GM04503 (cell line): ENCODE data around the gene METTL17.
"Not testable (repeated sequence)": the region's sequence is repeated elsewhere in the genome, so short reads cannot be mapped to it uniquely, and the experiment has no call there.

Source experiments
- DNase-seq: peaks from one replicate; pipeline ENCODE4 v3.0.0-alpha.2; 2012; ENCODE audit warnings: low read depth

The METTL17 gene

DNA sequence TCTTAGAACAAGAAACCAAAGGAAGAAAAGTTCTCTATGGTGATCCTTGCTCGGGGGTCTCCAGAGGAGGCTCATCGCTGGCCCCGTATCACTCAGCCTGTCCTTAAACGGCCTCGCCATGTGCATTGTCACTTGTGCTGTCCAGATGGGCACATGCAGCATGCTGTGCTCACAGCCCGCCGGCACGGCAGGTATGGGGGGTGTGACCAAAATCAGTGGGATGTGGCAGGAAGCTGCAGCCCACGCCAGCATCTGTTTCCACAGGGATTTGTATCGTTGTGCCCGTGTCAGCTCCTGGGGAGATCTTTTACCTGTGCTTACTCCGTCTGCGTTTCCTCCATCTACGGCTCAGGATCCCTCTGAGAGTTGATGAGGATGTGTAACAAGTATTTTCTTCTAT, 6.7 kb downstream of the METTL17 start:
- no peak for DNase-seq

DNA sequence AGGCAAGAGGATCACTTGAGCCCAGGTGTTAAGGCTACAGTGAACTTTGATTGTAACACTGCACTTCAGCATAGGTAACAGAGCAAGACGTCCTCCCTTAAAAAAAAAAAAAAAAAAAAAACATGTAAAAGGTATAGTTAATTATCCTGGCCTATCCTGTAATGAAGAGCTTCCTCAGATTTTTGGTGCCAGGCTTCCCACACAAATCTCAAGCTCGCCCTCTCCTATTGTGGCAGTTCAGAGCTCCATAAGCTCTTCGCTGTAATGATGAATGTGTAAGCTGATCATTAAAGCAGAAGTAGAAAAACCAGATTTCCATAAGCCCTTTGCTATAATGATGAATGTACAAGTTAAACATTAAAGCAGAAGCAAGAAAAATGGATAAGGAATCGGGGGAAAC, 7.3 kb downstream of the METTL17 start:
- DNase-seq = no peak

GRCh38 chr14:20997564-20997963, 7.8 kb downstream of the METTL17 start:
- no peak for DNase-seq

- DNase-seq = no peak
These were observed 8.4 kb downstream of the METTL17 start for GRCh38 chr14:20998139-20998538.

- peak; percentile 60 for DNase-seq
These were observed 9.0 kb downstream of the METTL17 start, which contains the start of gene SLC39A2 for GRCh38 chr14:20998674-20999366. Gene SLC39A2, plus strand, starts transcription at chr14:20999293. Its CDS starts 154 bp downstream, at chr14:20999447.

DNA sequence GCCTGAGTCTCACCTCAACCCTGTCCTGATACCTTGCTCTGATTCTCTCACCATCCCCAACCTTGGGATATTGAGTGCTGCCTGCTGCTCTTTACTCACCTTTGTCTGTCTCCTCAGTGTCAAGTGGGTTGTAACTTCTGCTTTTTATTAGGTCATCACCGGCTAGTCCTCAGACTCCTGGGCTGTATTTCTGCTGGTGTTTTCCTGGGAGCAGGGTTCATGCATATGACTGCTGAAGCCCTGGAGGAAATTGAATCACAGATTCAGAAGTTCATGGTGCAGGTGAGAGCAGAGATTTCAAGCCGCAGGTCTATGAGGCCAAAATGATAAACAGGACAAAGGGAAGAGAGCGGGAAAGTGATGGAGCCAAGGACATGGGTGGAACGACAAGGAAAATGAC, 9.8 kb downstream of the METTL17 start:
- DNase-seq = no peak

- no peak for DNase-seq
These were observed 11.4 kb downstream of the METTL17 start for GRCh38 chr14:21001218-21001617.

- no peak for DNase-seq
These were observed 14.1 kb downstream of the METTL17 start for GRCh38 chr14:21003788-21004346.

DNA sequence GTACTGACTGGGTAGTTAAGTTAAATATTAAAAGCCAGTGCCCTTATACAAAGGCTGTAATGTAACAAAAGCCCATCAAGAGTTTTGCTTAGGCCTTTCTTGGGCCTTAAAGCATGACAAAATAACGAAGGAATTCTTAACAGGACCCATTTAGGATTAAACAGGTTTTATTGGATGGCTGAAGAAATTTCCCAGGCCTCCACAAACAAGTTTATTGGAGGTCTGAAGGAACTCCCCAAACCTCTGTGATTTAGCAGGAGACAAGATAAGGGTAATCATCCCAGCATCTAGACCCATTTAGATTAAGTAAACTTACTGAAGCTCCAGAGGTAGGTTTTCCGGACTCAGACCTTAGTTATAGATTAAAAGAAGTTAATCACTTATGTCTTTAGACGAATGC, 19.9 kb downstream of the METTL17 start:
- not testable (repeated sequence) for DNase-seq

DNA sequence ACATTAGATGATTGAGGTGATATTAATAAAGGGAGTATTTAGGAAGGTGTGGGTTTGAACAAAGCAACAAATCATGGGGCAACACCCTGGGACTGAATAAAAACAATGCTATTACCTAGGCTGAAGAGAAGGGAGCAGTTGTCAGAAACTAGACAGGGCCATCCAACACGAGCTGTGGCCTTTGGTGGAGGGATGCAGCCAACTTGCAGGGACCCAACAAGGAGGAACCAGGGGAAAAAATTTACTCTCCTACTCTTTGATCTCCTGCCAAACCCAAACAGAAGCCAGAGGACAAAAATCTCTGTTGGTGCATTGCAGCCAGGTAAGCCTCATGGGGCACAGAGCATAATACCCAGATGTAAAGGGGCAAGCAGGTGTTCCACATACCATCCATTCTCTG, 21.4 kb downstream of the METTL17 start:
- no peak for DNase-seq

GRCh38 chr14:21014761-21015190, 25.0 kb downstream of the METTL17 start:
- no peak for DNase-seq

DNA sequence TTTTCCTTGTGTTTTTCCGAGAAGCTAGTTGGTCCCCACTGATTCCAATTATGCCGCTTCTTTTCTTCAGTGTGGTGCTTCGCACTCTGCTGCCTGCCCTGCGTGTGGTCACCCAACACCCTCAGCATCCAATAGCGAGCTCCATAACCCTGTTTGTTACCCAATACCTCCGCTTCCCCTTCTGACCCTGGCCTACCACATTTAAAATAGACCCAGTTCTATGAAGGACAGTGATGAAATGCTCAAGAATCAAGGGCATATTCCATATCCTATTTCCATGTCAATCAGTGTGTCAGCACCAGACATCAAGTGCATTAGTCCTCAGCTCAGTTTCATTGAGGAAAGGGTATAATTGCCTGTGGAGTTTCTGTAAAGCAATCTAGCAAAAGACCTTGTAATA, 25.5 kb downstream of the METTL17 start:
- no peak for DNase-seq

DNA sequence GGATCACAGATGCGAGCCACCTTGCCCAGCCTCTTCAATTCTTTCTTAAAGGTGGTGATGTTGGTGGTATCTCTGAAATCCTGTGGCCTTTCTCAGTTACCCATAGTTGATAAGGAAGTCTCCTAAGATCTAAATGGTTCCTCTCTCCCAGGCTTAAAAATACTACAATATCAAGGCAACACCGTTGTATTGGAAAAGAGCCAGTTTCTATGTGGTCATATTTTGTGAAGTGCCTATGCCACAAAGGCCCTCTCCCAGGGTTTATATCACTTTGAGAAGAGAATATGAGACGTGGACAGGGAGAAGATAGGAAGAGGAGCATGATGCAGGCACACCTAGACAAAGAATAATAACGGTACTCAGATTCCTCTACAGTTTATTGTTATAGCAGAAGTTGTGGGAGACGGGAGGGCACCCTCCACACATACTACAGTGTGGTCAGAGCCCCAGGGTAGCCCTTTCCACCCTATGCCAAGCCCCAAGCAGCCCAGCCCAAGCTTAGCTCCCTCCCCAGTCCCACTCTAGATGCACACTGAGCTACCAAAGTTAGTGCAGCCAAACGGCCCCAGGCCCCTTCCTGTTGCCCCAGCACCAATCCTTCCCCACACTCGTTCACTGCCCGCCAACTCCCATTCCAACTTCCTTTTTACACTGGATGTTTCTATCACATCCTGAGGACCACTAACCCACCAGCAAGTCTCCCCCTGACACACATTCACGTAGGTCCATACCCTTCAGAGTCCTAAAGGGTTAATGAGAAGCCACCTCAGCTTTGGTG, 26.8 kb downstream of the METTL17 start:
- DNase-seq = no peak

DNA sequence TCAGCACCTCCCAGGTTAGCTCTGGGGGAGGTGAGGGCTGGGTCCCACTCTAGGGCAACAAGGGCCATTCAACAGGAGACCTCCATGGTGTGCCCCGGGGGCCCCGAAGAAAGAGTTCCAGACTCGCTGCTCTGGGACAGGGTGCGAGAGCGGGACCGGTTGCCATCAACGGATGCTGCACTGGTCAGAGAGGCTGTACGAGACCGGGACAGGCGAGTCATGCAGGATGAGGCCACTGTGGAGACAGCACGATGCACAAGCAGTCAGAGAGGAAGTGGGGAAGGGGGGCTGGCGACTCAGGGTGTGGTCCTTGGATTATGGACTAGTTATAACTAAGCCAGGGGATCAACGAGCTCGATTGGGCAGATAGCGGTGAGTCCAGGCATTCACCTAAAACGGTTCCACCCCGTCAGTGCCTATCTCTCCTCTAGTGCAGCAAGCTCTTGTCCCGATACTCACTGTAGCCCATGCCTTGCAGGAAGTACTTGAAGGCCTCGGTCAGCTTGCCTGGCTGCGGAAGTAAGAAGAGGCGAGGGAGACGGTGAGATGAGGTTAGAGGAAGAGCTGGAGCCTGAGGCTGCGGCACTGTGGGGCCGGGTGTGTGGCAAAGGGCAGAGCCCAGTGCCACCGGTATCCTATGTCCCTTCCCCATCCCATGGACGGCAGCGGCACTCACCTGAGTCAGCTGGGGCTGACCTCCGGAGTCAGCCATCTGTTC, 27.9 kb downstream of the METTL17 start:
- no peak for DNase-seq

DNA sequence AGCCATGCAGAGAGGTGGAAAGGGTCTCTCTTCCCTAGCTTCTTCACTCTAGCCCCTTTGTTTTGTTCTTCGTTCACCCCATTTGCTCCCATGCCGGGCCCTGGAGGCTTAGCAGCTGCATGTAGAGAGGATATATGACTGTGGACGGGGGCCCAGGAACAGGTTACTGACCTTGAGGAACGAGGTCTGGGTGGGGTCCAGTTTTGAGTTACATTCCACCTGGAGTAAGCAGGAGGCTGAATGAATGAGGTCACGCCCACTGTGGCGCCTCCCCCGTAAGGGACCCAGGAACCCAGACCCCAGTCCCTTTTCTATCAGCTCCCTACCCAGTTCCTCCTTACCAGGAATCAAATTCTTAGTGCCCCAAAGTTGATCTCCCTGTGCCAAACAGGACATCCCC, 28.5 kb downstream of the METTL17 start:
- no peak for DNase-seq

DNA sequence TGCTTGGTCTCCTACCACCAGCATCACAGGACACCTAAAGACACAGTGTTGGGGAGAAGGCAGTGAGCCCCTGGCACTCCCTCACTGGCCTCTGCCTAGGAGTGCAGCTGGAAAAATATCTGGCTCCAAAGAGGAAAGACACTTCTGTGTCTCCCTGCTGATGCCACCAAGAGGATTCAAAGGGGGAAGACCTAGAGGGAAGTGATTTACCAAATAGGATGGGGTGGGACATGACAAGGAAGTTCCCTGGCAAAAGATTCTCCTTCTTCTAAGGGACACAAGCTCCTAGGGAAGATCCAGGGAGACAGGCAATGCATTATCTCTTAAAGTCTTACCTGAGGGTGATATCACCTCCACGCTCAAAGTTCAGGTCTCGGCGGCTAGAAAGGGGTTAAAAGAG, 29.0 kb downstream of the METTL17 start:
- DNase-seq = no peak

GRCh38 chr14:21019366-21019765, 29.6 kb downstream of the METTL17 start:
- no peak for DNase-seq

DNA sequence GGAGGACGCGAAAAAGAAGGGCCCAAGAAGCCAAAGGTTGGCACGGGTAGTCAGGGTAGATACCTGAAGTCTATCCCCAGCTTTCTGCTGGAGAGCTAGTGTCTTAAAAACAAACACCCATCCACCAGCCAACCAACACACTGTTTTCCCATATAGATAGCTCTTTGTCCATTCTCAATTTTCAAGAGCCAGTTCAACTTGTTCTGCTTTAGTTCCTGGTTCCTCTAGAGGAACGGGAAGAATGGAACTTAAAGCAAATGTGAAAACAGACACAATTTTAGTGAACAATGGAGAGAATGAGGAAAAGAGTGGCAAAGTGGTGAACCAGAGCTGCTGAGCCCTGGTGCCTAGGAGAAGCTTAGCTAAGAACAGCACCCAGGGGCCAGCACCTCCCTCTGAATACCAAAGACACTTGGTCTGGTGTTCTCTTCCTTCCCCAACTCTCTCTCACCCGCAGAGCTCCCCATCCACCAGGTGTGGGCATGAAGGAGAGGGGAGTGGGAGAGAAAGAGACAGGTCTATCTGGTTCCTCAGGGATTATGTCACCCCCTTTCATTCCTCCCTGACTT, 31.3 kb downstream of the METTL17 start:
- no peak for DNase-seq

DNA sequence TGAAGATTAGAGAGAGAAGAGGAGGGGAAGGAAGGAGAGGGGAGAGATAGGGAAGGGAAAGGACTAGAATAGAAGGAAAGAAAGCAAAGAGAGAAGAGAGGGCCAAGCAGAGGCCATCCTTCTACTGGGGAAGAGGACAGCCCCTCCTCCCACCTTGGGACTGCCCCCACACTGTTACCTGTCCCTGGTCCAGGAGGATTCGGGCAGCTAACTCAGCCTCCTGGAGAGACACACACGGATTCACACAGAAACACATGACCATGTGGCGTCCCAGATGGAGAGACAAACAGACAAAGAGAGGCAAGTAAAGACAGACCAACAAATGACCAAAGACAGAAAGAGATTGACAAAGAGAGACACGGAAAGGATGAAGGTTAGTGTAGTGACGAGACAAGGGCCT, 32.9 kb downstream of the METTL17 start:
- no peak for DNase-seq

DNA sequence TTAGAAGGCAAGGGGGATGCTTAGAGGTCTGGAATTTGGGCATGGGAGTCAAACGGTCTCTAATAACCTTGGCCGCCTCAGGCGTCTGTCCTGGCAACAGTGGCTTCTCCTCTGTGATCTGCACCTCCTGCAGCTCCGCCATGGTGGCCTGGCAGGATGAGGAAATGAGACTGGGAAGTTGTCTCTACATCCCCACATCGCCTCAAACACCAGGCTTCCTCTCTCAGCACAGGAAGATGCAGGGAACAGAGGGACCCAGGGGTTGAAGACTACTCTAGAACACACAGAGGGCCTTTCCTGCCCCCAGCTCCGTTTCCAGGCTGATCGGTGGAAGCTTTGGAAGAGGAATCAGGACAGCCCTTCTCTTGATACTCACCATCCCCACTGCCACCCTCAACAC, 33.4 kb downstream of the METTL17 start:
- no peak for DNase-seq

GRCh38 chr14:21023817-21024584, 34.2 kb downstream of the METTL17 start:
- no peak for DNase-seq
